Brain microvascular endothelial cell (primary cell): Measurements from ENCODE around the gene CCDC88B.

ENCODE experiments used
- DNase-seq: peaks from one replicate; pipeline ENCODE4 v3.0.0-alpha.2; 2020
- H3K27ac ChIP-seq: fragments of 250-450 bp; sonication (Bioruptor Pico); 2 replicates; pipeline ENCODE4 v1.5.1; 2020; ENCODE audit warnings: mild to moderate bottlenecking, moderate library complexity
- H3K27me3 ChIP-seq: fragments of 250-450 bp; sonication (Bioruptor Pico); replicated peaks from 2 replicates; pipeline ENCODE4 v1.5.1; 2020; ENCODE audit warnings: mild to moderate bottlenecking
- H3K36me3 ChIP-seq: fragments of 250-450 bp; sonication (Bioruptor Pico); replicated peaks from 2 replicates; pipeline ENCODE4 v1.5.1; 2020; ENCODE audit warnings: mild to moderate bottlenecking
- H3K4me3 ChIP-seq: 2 replicates; pipeline ENCODE4 v1.5.1; 2011; ENCODE audit warnings: low read depth, mild to moderate bottlenecking, control low read depth, low read length, moderate library complexity
- in situ Hi-C: cut with HindIII; loops from 2 replicates; pipeline ENCODE4 v1.10.0; 2017; ENCODE audit warnings: low sequenced_read_pairs, low pct_ligation_motif_present
- TF ChIP-seq, protein P1 (sequence below): IDR thresholded peaks from 2 replicates; pipeline ENCODE4 v1.5.1; 2011; ENCODE audit warnings: low read depth, mild to moderate bottlenecking, moderate library complexity, low read length, control low read depth, inconsistent platforms; ENCODE audit errors: missing control alignments

The CCDC88B gene

DNA sequence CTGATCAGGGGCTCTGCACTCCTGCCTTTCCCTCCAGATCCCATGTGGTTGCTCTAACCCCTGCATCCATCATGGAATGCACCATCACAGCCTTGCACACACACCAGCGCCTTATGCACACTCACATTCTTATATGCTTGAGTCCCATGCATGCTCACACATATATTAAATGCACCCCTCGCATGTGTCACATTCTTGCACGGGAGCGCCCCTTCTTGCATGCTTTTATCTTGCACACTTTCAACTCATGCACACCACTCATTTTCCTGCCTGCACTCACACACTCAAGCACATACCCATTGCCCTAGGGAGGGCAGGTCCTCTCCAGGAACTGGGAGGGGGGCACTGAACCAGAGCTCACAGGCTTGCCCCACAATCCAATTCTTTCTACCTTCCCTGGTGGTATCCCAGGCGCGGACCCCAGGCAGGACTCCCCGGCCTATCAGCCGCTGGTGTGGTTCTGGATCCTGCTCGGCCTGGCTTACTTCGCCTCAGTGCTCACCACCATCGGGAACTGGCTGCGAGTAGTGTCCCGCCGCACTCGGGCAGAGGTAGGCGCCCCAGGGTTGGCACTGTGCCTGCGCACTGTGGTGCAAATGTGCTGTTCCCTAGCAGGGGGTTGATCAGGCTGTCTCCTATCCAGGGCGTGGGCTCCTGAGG is 42.2 kb upstream of the CCDC88B start:
- peaks cover 65% of the 10 kb centered on the region for H3K27me3 ChIP-seq
- H3K27ac ChIP-seq: no peak overlapping the region
- H3K4me3 ChIP-seq: no peak overlapping the region
- TF ChIP-seq, protein P1, sequence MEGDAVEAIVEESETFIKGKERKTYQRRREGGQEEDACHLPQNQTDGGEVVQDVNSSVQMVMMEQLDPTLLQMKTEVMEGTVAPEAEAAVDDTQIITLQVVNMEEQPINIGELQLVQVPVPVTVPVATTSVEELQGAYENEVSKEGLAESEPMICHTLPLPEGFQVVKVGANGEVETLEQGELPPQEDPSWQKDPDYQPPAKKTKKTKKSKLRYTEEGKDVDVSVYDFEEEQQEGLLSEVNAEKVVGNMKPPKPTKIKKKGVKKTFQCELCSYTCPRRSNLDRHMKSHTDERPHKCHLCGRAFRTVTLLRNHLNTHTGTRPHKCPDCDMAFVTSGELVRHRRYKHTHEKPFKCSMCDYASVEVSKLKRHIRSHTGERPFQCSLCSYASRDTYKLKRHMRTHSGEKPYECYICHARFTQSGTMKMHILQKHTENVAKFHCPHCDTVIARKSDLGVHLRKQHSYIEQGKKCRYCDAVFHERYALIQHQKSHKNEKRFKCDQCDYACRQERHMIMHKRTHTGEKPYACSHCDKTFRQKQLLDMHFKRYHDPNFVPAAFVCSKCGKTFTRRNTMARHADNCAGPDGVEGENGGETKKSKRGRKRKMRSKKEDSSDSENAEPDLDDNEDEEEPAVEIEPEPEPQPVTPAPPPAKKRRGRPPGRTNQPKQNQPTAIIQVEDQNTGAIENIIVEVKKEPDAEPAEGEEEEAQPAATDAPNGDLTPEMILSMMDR: no peak
- H3K36me3 ChIP-seq: no peaks in the 10 kb centered on the region
- in situ Hi-C loops: no loop called here
- DNase-seq: no peak

DNA sequence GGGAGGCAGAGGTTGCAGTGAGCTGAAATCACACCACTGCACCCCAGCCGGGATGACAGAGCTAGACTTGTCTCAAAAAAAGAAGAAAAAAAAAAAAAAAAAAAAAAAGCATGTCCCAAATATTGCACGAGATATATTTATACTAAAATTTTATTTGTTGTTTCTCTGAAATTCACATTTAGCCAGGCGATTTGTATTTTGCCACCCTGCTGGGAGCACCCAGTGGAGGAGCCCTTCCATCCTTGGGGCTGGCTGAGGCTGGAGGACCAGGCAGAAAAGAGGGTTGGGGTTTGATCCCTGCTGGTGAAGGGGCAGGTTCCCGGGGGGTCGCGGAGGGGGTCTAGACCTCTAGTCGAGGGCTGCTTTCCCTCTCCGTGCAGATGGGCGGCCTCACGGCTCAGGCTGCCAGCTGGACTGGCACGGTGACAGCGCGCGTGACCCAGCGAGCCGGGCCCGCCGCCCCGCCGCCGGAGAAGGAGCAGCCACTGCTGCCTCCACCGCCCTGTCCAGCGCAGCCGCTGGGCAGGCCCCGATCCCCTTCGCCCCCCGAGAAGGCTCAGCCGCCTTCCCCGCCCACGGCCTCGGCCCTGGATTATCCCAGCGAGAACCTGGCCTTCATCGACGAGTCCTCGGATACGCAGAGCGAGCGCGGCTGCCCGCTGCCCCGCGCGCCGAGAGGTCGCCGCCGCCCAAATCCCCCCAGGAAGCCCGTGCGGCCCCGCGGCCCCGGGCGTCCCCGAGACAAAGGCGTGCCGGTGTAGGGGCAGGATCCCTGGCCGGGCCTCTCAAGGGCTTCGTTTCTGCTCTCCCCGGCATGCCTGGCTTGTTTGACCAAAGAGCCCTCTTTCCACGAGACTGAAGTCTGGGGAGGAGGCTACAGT is 40.8 kb upstream of the CCDC88B start:
- Histone ChIP-seq H3K36me3 (no peaks in the 10 kb centered on the region), H3K27ac (no peak overlapping the region), H3K27me3 (peaks cover 53% of the 10 kb centered on the region), H3K4me3 (no peak overlapping the region)
- TF ChIP-seq, protein P1: no peak
- in situ Hi-C loops: no loop called here
- DNase-seq: no peak

DNA sequence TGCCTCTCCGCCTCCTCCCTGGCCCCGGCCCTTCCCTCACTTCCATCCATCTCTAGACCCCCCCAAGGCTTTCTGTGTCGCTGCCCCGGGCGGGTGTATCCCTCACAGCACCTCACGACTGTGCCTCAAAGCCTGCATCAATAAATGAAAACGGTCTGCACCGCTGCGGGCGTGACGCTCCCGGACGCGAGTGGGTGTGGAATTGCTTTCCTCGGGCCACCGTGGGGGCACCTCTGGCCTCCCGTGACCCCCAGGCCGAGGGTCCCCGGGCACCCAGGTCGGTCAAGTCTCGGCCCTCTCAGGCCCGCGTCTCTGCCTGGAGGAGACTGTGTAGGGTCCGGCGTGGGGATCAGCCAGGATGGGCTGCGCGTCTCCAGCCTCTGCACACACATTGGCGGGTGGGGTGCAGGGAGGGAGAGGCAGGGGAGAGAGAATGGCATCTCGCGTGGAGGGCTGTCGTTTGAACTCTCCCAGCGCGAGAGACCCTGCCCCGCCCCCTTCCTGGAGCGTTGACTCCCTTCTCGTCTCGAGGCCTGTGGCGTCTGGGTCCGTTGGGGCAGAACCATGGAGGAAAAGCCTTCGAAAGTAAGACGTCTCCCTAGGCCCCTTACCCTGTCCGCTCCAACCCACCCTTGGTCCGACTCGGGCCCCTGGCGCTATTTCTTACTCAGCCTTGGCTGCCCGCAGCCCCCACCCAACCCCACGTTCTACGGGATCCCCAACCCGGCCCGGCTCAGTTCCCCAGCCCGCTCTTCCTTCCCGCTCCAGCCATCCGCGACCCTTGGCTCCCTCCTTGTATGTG is 40.0 kb upstream of the CCDC88B start, which contains the start of gene CATSPERZ:
Gene CATSPERZ (plus strand): TSS at position 512 of the 802 bp plus-strand sequence. CDS start 53 bp downstream, at position 565.
- Histone ChIP-seq H3K36me3 (no peaks in the 10 kb centered on the region), H3K4me3 (peak within 1 kb of the TSS; percentile 39), H3K27me3 (peaks cover 50% of the 10 kb centered on the region), H3K27ac (no peak within 1 kb of the TSS)
- TF ChIP-seq, protein P1: peak; percentile 14
- no peak for DNase-seq
- in situ Hi-C loops: no loop called here

DNA sequence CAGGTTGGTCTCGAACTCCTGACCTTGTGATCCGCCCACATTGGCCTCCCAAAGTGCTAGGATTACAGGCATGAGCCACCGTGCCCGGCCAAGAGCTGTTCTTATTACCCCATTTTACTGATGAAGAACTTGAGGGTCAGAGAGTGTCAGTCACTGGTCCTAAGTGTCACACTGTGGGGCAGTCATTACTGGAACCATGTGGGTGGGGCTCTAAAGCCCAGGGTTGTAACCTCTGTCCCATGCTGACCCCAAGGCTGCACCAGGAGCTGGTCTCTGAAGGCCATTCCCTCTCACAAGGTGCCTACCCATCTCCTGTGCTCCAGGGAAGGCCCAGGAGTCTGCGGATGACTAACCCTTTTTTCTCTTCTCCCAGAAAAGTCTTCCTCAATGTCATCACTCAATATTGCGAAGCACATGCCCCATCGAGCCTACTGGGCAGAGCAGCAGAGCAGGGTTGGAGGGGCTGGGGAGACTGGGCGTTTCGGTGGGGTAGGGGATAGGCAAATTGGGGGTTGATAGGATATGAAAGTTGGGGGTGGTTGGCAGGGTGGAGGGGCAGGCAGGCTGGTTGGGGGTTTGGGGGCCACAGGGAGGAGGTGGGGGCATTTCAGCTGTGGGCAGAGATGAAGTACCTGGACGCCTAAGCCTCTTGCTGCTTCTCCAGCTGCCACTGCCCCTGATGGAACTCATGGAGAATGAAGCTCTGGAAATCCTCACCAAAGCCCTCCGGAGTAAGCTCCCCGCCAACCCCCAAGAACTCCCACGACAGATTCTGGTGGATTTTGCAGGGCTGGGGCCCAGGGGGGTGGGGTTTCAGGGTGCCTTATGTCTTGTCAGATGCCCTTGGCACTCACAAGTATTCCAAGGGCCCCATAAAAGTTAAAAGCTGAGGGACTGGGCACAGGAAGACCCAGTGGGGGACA is 36.6 kb upstream of the CCDC88B start:
- Histone ChIP-seq H3K36me3 (no peaks in the 10 kb centered on the region), H3K27me3 (peaks cover 20% of the 10 kb centered on the region), H3K4me3 (no peak overlapping the region), H3K27ac (no peak overlapping the region)
- TF ChIP-seq, protein P1: no peak
- in situ Hi-C loops: no loop called here
- DNase-seq: no peak

DNA sequence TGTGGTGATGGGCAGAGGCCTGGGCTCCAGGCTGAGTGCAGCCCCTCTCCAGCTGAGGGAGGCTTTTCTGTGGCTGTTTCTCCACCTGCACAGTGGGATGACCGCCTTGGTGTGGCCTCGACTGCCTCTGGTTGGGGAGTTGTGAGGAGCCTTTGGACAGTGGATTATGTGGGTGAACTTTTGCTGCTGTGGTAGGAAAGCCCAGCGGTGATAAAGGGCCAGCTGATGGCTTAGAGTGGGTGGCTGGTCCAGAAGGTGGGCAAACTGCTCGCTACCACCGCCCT is 36.0 kb upstream of the CCDC88B start:
- TF ChIP-seq, protein P1: no peak
- no peak overlapping the region for H3K27ac ChIP-seq
- in situ Hi-C loops: no loop called here
- H3K27me3 ChIP-seq: peaks cover 16% of the 10 kb centered on the region
- no peaks in the 10 kb centered on the region for H3K36me3 ChIP-seq
- no peak for DNase-seq
- peak overlapping the region; percentile 54 for H3K4me3 ChIP-seq
